HPDE6-E6E7 (cell line): Measurements from ENCODE around the gene GSTT4.
"Not testable (repeated sequence)": the region's sequence is repeated elsewhere in the genome, so short reads cannot be mapped to it uniquely, and the experiment has no call there.

ENCODE experiments used
- DNase-seq: peaks from one replicate; pipeline ENCODE4 v3.0.0; 2011; ENCODE audit warnings: missing footprints; ENCODE audit errors: extremely low spot score

GSTT4 gene

GRCh38 chr22:24005201-24005600 lies at the start of gene GSTT4:
TSS of gene GSTT4 (minus strand) at chr22:24005453. CDS start at chr22:24005356, 97 bp downstream.
- no peak for DNase-seq

GRCh38 chr22:24054356-24054755 lies 49.1 kb upstream of the GSTT4 start:
- DNase-seq = no peak

- no peak for DNase-seq
Measured at GRCh38 chr22:24053481-24054226, 48.4 kb upstream of the GSTT4 start.

GRCh38 chr22:24051568-24051967 lies 46.3 kb upstream of the GSTT4 start:
- no peak for DNase-seq

- DNase-seq = no peak
Measured at GRCh38 chr22:24051028-24051427, 45.8 kb upstream of the GSTT4 start.

GRCh38 chr22:24049978-24050377 lies 44.7 kb upstream of the GSTT4 start:
- DNase-seq = no peak

- DNase-seq = no peak
Measured at GRCh38 chr22:24049211-24049610, 44.0 kb upstream of the GSTT4 start.

- DNase-seq = no peak
Measured at GRCh38 chr22:24046024-24046423, 40.8 kb upstream of the GSTT4 start.

- DNase-seq = no peak
Measured at GRCh38 chr22:24043958-24044357, 38.7 kb upstream of the GSTT4 start.

- not testable (repeated sequence) for DNase-seq
Measured at GRCh38 chr22:24043465-24043864, 38.2 kb upstream of the GSTT4 start.

- no peak for DNase-seq
Measured at GRCh38 chr22:24040946-24041345, 35.7 kb upstream of the GSTT4 start.

GRCh38 chr22:24039046-24039445 lies 33.8 kb upstream of the GSTT4 start:
- no peak for DNase-seq

- DNase-seq = no peak
Measured at GRCh38 chr22:24037851-24038765, 32.9 kb upstream of the GSTT4 start.

GRCh38 chr22:24035296-24035695 lies 30.0 kb upstream of the GSTT4 start:
- no peak for DNase-seq

GRCh38 chr22:24033731-24034130 lies 28.5 kb upstream of the GSTT4 start:
- DNase-seq = no peak

GRCh38 chr22:24030186-24030702 lies 25.0 kb upstream of the GSTT4 start:
- no peak for DNase-seq

GRCh38 chr22:24029304-24029703 lies 24.1 kb upstream of the GSTT4 start:
- DNase-seq = no peak

GRCh38 chr22:24028533-24028932 lies 23.3 kb upstream of the GSTT4 start:
- DNase-seq = no peak

- no peak for DNase-seq
Measured at GRCh38 chr22:24027991-24028390, 22.7 kb upstream of the GSTT4 start.

- DNase-seq = no peak
Measured at GRCh38 chr22:24027389-24027975, 22.2 kb upstream of the GSTT4 start.

- DNase-seq = no peak
Measured at GRCh38 chr22:24026733-24027132, 21.5 kb upstream of the GSTT4 start.

GRCh38 chr22:24026056-24026455 lies 20.8 kb upstream of the GSTT4 start:
- DNase-seq = no peak
